ENCODE data around the gene DEFB125.
"Not testable (repeated sequence)": the region's sequence is repeated elsewhere in the genome, so short reads cannot be mapped to it uniquely, and the experiment has no call there.

The DEFB125 gene, protein sequence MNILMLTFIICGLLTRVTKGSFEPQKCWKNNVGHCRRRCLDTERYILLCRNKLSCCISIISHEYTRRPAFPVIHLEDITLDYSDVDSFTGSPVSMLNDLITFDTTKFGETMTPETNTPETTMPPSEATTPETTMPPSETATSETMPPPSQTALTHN

DNA sequence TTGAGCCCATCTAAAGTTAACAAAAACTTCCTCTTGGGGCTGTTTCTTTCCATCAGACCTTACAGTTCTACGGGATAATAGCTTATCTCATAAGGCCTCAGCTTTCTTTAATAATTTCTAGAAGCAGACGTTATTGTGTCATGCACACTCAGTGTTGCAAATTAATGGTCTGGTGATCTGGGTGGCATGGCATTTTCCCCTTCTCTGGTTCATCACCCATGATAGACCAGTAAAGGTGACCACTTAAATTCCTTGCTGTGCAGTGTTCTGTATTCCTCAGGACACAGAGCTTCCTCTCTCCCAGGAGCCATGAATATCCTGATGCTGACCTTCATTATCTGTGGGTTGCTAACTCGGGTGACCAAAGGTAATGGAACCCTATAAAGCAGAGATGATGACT, at the start of gene DEFB125:
DEFB125 (plus strand) TSS at position 272 of the 400 bp plus-strand sequence; CDS start at position 310, 38 bp downstream.
- DNase-seq: no peak

DNA sequence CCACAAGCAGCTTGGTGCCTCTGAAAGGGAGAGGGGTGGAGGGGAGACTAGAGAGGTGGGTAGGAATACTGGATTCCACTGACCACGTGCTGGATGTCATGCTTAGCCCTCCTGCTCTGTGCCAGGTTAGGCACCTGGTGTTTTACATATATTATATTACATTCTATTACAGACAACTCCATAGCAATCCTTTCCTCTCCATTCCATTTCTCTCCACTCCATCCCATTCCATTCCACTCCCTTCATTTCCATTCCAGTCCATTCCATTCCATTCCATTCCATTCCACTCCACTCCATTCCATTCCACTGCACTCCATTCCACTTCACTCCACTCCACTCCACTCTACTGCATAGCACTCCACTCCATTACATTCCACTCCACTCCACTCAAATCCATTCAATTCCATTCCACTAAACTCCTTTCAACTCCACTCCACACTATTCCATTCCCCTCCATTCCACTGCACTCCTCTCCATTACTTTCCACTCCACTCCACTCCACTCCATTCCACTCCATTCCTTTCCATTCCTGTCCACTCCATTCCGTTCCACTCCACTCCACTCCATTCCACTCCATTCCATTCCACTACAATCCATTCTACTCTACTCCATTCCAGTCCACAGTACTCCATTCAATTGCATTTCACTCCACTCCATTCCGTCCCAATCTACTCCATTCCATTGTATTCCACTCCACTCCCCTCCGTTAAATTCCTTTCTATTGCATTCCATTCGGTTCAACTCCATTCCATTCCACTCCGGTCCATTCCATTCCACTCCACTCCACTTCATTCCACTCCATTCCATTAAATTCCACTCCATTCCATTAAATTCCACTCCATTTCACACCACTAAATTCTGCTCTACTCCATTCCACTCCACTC, 27.2 kb upstream of the DEFB125 start:
- no peak for DNase-seq

DNA sequence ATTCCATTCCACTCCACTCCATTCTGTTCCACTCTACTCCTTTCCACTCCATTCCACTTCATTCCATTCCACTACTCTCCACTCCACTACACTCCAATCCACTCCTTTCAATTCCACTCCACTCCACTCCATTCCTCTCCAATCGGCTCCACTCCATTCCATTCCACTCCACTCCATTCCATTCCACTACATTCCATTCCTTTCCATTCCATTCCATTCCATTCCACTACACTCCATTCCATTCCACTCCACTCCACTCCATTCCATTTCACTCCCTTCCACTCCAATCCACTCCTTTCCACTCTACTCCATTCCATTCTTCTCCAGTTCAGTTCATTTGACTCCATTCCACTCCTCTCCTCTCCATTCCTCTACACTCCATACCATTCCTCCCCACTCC, 26.2 kb upstream of the DEFB125 start:
- no peak for DNase-seq

DNA sequence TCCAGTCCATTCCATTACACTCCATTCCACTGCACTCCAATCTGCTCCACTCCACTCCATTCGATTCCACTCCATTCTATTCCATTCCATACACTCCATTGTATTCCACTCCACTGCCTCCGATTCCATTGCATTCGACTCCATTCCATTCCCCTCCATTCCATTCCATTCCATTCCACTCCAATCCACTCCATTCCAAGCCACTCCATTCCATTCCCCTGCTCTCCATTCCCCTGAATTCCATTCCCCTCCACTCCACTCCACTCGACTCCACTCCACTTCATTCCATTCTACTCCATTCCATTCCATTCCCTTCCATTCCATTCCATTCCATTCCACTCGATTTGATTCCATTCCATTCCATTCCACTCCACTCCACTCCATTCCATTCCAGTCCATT, 25.7 kb upstream of the DEFB125 start:
- DNase-seq: no peak

DNA sequence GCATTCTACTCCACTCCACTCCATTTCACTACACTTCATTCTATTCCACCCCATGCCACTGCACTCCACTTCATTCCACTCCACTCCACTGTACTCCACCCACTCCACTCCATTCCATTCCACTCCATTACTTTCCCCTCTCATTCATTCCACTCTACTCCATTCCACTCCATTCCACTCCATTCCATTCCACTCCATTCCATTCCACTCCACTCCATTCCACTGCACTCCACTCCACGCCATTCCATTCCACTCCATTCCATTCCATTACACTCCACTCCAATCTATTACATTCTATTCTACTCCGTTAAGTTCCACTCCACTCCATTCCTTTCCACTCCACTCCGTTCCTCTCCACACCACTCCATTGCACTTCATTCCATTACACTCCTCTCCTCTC, 25.0 kb upstream of the DEFB125 start:
- no peak for DNase-seq

DNA sequence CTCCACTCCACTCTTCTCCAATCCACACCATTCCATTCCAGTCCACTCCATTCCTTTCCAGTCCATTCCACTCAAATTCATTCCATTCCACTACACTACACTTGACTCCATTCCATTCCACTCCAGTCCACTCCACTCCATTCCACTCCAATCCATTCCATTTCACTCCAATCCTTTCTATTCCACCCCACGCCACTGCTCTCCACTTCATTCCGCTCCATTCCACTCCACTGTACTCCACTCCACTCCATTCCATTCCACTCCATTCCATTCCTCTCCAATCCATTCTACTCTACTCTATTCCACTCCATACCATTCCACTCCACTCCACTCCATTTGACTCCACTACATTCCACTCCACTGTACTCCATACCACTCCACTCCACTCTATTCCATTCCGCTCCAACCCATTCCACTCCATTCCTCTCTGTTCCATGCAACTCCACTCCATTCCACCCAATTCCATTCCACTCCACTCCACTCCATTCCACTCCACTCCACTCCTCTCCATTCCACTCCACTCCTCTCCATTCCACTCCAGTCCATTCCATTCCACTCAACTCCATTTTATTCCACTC, 23.4 kb upstream of the DEFB125 start:
- DNase-seq: no peak

DNA sequence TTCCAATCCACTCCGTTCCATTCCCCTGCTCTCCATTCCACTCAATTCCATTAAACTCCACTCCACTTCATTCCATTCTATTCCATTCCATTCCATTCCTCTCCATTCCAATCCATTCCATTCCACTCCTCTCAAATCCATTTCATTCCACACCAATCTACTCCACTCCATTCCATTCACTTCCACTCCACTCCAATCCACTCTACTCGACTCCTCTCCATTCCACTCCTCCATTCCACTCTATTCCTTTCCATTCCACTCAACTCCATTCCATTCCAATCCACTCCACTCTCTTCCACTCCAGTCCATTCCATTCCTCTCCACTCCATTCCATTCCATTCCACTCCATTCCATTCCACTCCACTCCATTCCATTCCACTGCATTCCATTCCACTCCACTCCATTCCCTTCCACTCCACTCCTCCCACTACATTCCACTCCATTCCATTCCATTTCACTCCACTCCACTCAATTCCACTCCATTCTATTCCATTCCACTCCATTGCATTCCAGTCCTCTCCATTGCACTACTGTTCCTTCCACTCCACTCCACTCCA, 22.6 kb upstream of the DEFB125 start:
- DNase-seq: no peak

DNA sequence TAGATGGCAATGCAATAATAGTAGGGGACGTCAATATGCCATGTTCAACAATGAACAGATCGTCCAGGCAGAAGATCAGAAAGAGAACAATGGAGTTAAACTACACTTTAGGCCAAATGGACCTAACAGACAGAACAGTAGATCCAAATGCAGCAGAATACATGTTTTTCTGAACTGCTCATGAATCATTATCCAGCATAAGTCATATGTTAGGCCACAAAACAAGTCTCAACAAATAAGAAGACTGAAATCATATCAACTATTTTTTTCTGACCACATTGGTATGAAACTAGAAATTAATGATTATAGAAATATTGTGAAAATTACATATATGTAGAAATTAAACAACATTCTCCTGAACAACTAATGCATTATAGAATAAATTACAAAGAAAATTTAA, 10.2 kb upstream of the DEFB125 start:
- DNase-seq: no peak

DNA sequence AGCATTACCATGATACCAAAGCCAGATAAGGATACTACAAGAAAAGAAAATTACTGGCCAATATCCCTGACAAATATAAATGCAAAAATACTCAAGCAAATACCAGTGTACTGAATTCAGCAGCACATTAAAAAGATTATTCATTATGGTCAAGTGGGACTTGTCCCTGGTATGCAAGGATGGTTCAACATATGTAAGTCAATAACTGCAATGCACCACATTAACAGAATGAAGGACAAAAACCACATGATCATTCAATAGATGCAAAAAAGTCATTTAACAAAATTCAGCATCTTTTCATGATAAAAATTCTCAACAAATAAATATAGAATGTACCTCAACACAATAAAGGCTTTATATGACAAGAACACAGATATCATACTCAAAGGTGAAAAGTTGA, 9.1 kb upstream of the DEFB125 start:
- no peak for DNase-seq

DNA sequence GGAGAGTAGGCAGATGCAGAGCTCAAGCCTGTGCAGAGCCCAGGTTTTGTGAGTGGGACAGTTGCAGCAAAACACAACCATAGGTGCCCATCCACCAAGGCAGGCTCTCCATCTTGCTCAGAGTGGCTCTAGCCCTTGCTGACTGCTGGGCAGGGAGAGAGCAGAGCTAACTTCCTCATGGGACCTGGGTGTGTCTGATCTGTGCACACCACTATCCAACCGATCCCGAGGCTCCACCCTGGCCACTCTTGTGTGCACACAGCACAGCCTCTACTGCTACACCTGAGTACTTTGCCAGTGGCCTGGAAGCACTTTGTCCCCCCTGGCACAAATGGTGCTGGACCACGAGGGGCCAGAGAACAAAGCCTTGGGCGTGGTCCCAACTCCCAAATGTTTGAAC, 7.9 kb upstream of the DEFB125 start:
- no peak for DNase-seq

DNA sequence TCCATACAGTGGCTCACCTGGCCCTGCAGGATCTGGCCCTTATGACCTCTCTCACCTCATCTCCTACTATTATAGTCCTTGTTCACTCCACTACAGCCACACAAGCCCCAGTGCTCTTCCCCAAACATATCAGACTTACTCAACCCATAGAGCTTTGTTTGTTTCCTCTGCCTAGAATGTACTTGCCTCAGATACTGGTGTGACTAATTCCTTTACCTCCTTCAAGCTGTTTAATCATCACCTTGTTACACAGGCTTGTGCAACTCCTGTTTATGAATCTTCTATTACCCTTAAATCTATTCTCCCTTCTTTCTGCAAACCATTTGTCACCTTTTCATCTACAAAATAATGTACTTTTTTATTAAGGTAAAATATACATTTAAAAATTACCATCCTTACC, 3.2 kb downstream of the DEFB125 start:
- no peak for DNase-seq

DNA sequence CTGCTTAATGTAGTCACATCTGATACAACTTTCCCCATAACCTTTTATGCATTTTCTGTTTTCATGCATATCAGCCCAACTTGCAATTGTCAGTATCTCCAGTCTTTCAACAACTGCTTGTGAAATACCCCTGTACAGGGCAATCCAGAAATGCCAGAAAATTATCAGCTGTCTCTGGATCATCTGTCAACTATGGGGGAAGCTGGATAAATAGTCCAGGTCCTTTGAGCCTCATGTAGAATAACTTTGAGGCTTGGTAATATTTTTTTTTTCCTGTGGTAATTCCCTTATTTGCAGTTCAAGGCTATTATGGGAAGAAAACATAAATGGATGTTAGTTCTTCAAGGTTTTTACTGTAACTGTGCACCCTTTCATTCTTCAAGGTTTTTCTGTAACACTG, 6.2 kb downstream of the DEFB125 start:
- no peak for DNase-seq

DNA sequence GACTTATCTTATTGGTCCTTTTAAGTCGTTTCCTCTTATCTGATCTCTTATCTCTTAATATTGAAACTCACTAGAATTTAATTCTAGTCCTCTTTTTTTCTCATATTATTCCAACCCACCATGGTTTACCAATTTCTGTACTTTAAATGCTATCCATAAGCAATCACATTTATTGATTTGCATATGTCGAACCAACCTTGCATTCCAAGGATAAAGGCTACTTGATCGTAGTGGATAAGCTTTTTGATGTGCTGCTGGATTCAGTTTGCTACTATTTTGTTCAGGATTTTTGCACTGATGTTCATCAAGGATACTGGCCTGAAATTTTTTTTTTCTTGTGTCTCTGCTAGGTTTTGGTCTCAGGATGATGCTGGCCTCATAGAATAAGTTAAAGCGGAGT, 7.7 kb downstream of the DEFB125 start:
- DNase-seq: no peak

DNA sequence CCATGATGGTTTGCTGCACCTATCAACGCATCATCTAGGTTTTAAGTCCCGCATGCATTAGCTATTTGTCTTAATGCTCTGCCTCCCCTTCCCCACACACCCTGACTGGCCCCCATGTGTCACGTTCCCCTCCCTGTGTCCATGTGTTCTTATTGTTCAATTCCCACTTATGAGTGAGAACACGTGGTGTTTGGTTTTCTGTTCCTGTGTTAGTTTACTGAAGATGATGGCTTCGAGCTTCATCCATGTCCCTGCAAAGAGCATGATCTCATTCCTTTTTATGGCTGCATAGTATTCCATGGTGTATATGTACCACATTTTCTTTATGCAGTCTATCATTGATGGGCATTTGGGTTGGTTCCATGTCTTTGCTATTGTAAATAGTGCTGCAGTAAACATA, 10.2 kb downstream of the DEFB125 start:
- not testable (repeated sequence) for DNase-seq

DNA sequence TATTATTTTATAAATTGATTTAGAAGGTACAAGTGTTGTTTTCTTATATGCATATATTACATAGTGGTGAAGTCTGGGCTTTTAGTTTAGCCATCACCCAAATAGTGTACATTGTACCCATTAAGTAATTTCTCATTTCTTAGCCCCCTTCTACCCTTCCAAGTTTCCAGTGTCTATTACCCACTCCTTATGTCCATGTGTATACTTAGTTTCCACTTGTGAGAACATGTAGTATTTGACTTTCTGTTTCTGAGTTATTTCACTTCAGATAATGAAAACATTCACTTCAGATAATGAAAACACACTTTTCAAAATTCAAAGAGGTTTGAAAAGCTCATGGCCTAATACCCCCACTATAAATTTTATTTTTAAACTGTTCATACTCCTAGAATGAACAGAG, 14.5 kb downstream of the DEFB125 start:
- no peak for DNase-seq

DNA sequence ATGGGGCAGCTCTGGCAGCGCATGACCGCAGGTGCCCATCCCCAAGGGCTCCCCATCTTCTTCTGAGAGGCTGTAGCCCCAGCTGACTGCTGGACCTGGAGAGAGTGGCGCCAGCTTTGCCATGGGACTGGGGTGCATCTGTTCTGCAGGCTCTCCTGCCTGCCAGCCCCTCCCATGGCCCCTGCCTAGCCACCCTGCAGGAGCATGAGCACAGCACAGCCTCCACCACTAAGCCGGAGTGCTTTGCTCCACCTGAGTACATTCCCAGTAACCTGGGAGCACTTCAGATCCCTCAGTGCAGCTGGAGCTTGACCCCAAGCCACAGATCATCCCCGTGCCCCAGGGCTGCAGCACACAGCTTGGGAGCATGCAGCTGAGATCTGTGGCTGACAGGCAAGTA, 16.0 kb downstream of the DEFB125 start:
- no peak for DNase-seq

DNA sequence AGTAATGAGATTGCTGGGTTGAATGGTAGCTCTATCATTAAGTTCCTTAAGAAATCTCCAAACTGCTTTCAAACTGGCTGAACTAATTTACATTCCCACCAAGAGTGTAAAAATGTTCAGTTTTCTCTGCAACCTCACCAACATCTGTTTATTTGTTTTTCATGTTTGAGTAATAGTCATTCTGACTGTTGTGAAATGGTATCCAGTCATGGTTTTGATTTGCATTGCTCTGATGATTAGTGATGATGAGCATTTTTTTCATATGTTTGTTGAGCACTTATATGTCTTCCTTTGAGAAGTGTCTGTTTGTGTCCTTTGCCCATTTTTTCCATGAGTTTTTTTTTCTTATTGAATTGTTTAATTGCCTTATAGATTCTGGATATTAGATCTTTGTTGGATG, 24.9 kb downstream of the DEFB125 start:
- DNase-seq: no peak

DNA sequence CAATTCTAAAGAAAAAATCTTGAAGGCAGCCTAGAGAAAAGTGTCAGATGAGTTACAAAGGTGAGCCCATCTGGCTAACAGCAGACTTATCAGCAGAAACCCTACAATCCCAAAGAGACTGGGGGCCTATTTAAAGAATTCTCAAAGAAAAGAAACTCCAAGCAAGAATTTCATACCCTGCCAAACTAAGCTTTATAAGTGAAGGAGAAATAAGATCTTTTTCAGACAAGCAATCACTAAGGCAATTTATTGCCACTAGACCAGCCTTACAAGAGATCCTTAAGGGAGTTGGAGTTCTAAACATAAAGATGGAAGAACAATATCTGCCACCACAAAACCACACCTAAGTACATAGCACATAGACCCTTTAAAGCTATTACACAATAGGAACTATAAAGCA, 30.0 kb downstream of the DEFB125 start:
- DNase-seq: no peak

DNA sequence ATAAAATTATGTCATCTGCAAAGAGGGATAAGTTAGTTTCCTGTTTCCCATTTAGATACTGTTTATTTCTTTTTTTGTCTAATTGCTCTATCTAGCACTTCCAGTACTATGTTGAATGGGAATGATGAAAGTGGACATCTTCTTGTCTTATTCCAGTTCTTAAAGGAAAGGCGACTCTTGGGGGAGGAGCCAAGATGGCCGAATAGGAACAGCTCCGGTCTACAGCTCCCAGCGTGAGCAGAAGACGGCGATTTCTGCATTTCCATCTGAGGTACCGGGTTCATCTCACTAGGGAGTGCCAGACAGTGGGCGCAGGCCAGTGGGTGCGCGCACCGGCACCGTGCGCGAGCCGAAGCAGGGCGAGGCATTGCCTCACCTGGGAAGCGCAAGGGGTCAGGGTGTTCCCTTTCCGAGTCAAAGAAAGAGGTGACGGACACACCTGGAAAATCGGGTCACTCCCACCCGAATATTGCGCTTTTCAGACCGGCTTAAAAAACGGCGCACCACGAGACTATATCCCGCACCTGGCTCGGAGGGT, 42.4 kb downstream of the DEFB125 start:
- not testable (repeated sequence) for DNase-seq

DNA sequence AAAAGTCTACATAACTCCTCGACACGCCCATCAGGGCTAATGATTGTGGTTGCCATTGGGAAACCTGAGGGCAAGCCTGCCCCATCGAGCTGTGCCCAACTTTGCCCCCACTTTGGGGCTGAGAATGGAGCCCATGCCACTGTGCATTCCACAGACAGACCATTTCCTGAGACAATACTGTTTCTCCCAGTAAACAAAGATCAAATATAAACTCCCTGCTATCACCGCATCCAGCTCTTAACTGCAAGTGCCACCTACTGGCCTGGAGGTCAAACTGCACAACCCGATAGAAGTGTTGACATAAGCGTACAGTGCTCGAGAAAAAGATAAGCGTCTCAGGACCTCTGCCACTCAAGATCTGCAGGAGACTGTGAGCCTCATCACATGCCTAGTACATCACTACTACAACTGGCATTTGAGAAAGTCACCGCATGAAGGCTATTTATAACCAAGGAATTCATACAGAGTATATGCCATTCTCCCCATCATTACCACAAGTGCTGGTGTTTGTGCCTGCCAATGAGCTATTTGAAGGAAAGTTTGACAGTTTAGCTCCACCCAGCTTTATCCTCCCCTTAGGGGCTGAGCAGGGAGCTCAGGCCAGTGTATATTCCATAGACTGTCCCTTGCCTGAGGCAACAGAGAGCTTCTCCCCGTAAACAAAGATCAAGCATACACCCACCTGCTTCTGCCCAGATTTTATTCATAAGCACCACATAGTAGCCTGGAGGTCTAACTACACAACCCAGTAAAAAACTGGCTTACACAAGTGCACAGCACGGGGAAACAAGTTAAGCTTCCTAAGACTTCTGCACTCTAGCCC, 50.4 kb downstream of the DEFB125 start:
- no peak for DNase-seq

DNA sequence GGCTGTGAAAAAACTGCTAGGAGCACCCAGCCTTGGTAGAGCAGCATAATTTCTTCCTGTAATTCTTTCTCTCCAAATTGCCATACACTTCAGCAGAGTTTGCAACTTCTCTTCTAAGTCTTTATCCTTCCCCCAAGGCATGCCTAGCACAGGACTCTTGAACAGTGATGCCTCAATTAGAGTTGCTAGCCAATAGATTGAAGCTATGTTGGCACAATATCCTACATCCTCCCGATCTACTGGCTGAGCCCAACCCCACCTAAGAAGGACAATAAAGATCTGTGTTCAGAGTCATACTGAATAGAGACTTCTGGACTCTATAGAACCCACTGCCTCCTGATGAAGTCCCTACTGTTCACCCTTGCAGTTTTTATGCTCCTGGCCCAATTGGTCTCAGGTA, 54.8 kb downstream of the DEFB125 start, which contains the start of gene DEFB126:
DEFB126 (plus strand) TSS at position 301 of the 400 bp plus-strand sequence; CDS start at position 340, 39 bp downstream.
- DNase-seq: no peak

DNA sequence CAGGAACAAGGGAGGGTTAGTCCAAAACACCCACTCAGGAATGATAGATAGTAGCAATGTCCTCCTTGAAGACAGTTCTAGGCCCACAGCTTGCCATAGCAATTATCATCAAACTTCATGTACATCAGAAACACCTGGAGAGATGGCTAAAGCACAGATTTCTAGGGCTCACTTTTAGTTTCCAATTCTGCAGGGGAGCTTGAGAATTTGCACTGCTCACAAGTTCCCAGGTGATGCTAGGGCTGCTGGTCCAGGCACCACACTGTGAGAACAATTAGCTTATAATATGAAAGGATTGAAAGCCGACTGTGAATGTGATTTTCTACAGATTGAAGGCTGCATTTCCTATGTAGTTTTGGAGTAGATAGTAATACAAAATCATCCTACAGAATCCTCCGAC, 58.4 kb downstream of the DEFB125 start:
- no peak for DNase-seq

Measured in CD4-positive, alpha-beta T cell treated with Interleukin-4 for 4 hours (primary cell).